Melanocyte of skin (primary cell): ENCODE data around the gene KL. TPM values are rescaled to one million over a fixed set of nuclear protein-coding genes. Genes with fewer than 3 reads are reported as not detected.

Source experiments
- total RNA-seq, 2 donors: library from RNA; depleted of rRNA; stranded (reverse); fragments of >200 nt; gene quantifications; 2 replicates each; pipeline ENCODE4 v1.2.3, GENCODE V29; 2012

Gene KL
- not detected for total RNA-seq

GRCh38 chr13:33016414-33017322 lies at the start of gene KL:
KL (plus strand) TSS chr13:33016423; CDS start chr13:33016441, 18 bp downstream.

